Measurements from ENCODE around the gene PDE4D.

DNA sequence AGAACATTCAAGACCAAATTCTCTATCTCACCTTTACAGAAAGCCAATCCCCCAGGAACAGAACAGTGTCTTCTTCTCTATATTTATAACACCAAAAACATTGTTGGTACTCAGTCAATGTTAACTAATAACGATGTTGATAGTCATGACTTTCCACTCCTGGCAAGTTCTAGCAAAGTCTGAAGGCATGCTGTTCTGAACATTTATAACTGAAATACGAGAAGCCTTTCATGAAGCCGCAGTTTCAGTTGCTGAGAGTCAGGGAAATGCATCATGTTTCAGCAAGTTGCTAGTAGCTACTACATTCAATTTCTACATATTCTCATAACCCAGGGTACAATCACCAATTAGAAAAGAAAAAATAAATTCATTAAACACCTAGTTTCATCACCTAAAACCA lies 301.4 kb downstream of the PDE4D start:
- TF ChIP-seq, protein P1, sequence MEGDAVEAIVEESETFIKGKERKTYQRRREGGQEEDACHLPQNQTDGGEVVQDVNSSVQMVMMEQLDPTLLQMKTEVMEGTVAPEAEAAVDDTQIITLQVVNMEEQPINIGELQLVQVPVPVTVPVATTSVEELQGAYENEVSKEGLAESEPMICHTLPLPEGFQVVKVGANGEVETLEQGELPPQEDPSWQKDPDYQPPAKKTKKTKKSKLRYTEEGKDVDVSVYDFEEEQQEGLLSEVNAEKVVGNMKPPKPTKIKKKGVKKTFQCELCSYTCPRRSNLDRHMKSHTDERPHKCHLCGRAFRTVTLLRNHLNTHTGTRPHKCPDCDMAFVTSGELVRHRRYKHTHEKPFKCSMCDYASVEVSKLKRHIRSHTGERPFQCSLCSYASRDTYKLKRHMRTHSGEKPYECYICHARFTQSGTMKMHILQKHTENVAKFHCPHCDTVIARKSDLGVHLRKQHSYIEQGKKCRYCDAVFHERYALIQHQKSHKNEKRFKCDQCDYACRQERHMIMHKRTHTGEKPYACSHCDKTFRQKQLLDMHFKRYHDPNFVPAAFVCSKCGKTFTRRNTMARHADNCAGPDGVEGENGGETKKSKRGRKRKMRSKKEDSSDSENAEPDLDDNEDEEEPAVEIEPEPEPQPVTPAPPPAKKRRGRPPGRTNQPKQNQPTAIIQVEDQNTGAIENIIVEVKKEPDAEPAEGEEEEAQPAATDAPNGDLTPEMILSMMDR (IDR thresholded peaks at IDR 0.05), result no peak
- TF ChIP-seq EZH2 (IDR thresholded peaks at IDR 0.05; ENCODE audit: borderline replicate concordance, insufficient read depth, low read depth, low read length, poor library complexity, severe bottlenecking), result no peak
